B cell (primary cell): ENCODE data around the gene ABCA4. TPM values are rescaled to one million over a fixed set of nuclear protein-coding genes. Genes with fewer than 3 reads are reported as not detected.

Experiments
- ATAC-seq: fragments of 200-7000 bp; cut with Tn5 transposase; one replicate; pipeline ENCODE4 v1.10.0; 2021; ENCODE audit warnings: low read depth, mild to moderate bottlenecking, moderate number of reproducible peaks, moderate library complexity
- CTCF ChIA-PET: fragments of 350-600 bp; sonication (Branson Sonifier 250); formaldehyde crosslinking; loops from one replicate; lab custom pipeline; 2021; ENCODE audit warnings: antibody characterized with exemption, inconsistent platforms; lab: Charles Lee
- POLR2A ChIA-PET: fragments of 350-600 bp; sonication (Branson Sonifier 250); formaldehyde crosslinking; loops from one replicate; lab custom pipeline; 2021; ENCODE audit warnings: antibody characterized with exemption; lab: Charles Lee
- DNase-seq: peaks from one replicate; pipeline ENCODE4 v3.0.0; 2013
- H2AFZ ChIP-seq: 2 replicates; pipeline ENCODE4 v1.6.1; 2012; ENCODE audit warnings: mild to moderate bottlenecking, low read depth, low read length; ENCODE audit not compliant: insufficient read depth, poor library complexity, severe bottlenecking
- H3K27ac ChIP-seq, 2 donors: 1 replicate in 1 of 2; 2 replicates in 1 of 2; pipeline ENCODE4 v1.5.1; 2012 to 2013; ENCODE audit warnings: low read length in 2 of 2, mild to moderate bottlenecking in 2 of 2, moderate library complexity in 1 of 2
- H3K27me3 ChIP-seq, 4 experiments: fragments of 200-600 bp in 1 of 4; sonication (generic) in 1 of 4; replicated peaks in 1 of 4; 1 replicate in 2 of 4; 2 replicates in 2 of 4; pipeline versions ENCODE4 v1.6.1 to v1.7.0; 2013 to 2016; ENCODE audit warnings: low read length in 3 of 4, mild to moderate bottlenecking in 2 of 4, mixed read lengths in 1 of 4, moderate library complexity in 1 of 4; ENCODE audit not compliant: insufficient read depth in 4 of 4, control insufficient read depth in 3 of 4; ENCODE audit errors: control extremely low read depth in 1 of 4
- H3K36me3 ChIP-seq, 2 experiments: replicated peaks in 1 of 2; 1 replicate in 1 of 2; 2 replicates in 1 of 2; pipeline versions ENCODE4 v1.6.1 to v1.7.1; 2013; ENCODE audit warnings: low read length in 1 of 2; ENCODE audit not compliant: insufficient read depth in 2 of 2, control insufficient read depth in 1 of 2; ENCODE audit errors: control extremely low read depth in 1 of 2, extremely low read depth in 1 of 2
- H3K4me1 ChIP-seq, 2 donors: fragments of 200-600 bp in 1 of 2; sonication (generic) in 1 of 2; 1 replicate in 1 of 2; 2 replicates in 1 of 2; pipeline versions ENCODE4 v1.5.1 to v1.6.1; 2013 to 2017; ENCODE audit warnings: low read length in 2 of 2; ENCODE audit not compliant: control insufficient read depth in 2 of 2, insufficient read depth in 2 of 2
- H3K4me2 ChIP-seq: replicated peaks from 2 replicates; pipeline ENCODE3; 2012; ENCODE audit warnings: mild to moderate bottlenecking, low read depth, low read length; ENCODE audit not compliant: poor library complexity, severe bottlenecking
- H3K4me3 ChIP-seq, 5 experiments: fragments of 200-600 bp in 1 of 5; sonication (generic) in 1 of 5; 1 replicate in 3 of 5; 2 replicates in 2 of 5; pipeline versions ENCODE4 v1.5.1 to v1.7.0; 2011 to 2016; ENCODE audit warnings: low read length in 4 of 5, mild to moderate bottlenecking in 4 of 5, low read depth in 2 of 5, control low read depth in 1 of 5, moderate library complexity in 1 of 5; ENCODE audit not compliant: insufficient read depth in 1 of 5; ENCODE audit errors: control extremely low read depth in 1 of 5, extremely low read depth in 1 of 5
- H3K79me2 ChIP-seq: fragments of 200-600 bp; sonication (generic); one replicate; pipeline ENCODE4 v1.6.0; 2016; ENCODE audit warnings: low read length; ENCODE audit not compliant: control insufficient read depth, insufficient read depth
- H3K9ac ChIP-seq: fragments of 200-600 bp; sonication (generic); 2 replicates; pipeline ENCODE4 v1.6.1; 2017; ENCODE audit warnings: mild to moderate bottlenecking, low read length, moderate library complexity
- H3K9me3 ChIP-seq, 3 donors: one replicate each; pipeline versions ENCODE4 v1.6.1 to v1.7.1; 2013; ENCODE audit warnings: low read length in 2 of 3; ENCODE audit not compliant: control insufficient read depth in 2 of 3, insufficient read depth in 1 of 3; ENCODE audit errors: control extremely low read depth in 1 of 3
- H4K20me1 ChIP-seq: 2 replicates; pipeline ENCODE4 v1.6.0; 2012; ENCODE audit warnings: mild to moderate bottlenecking, low read length; ENCODE audit not compliant: insufficient read depth, control insufficient read depth, poor library complexity, severe bottlenecking
- H3K27ac Mint-ChIP-seq: one replicate; pipeline ENCODE4 v1.8.0; 2021; ENCODE audit warnings: mixed read lengths
- H3K27me3 Mint-ChIP-seq: one replicate; pipeline ENCODE4 v1.8.0; 2021; ENCODE audit warnings: mixed read lengths
- H3K4me1 Mint-ChIP-seq: one replicate; pipeline ENCODE4 v1.8.0; 2021; ENCODE audit warnings: mixed read lengths
- H3K4me3 Mint-ChIP-seq: one replicate; pipeline ENCODE4 v1.8.0; 2021; ENCODE audit warnings: mixed read lengths
- H3K9me3 Mint-ChIP-seq: one replicate; pipeline ENCODE4 v1.8.0; 2022; ENCODE audit warnings: mixed read lengths; ENCODE audit not compliant: insufficient read depth
- EZH2 ChIP-seq: IDR thresholded peaks from 2 replicates; pipeline ENCODE4 v1.6.1; 2012; ENCODE audit warnings: borderline replicate concordance, low read depth, mild to moderate bottlenecking, moderate library complexity, low read length; ENCODE audit not compliant: insufficient read depth, poor library complexity, severe bottlenecking
- WGBS: methylation state at CpG from one replicate; pipeline ENCODE4 v1.1.5; 2013; ENCODE audit warnings: missing lambda C conversion rate; ENCODE audit not compliant: insufficient coverage; 5-methylcytosine and 5-hydroxymethylcytosine counted together
- intact Hi-C: fragments of 100-400 bp; cut with micrococcal nuclease; formaldehyde crosslinking; loops from one replicate; pipeline ENCODE4 v1.10.0; 2022
- polyA plus RNA-seq: library from polyadenylated mRNA; depleted of rRNA; stranded (reverse); fragments of >200 nt; gene quantifications from 2 replicates; pipeline ENCODE4 v1.2.3, GENCODE V29; 2012
- total RNA-seq, 2 donors: library from RNA; stranded (reverse); fragments of 120-200 nt in 1 of 2; gene quantifications; 1 replicate in 1 of 2; 2 replicates in 1 of 2; pipeline versions ENCODE4 v1.2.3 to v1.2.4, GENCODE V29; 2013 to 2022
- TF ChIP-seq, protein P1 (sequence below): fragments of 200-600 bp; IDR thresholded peaks from one replicate; pipeline ENCODE4 v1.8.0; 2022; ENCODE audit warnings: antibody characterized with exemption, mild to moderate bottlenecking

Gene ABCA4
- total and polyA plus RNA-seq, 2 donors (not counting 1 experiment from before 2014, with no cell fraction given), result not detected

- CTCF ChIA-PET, result interaction anchor here (0.9 to 2.3 kb wide), 4 partner anchors 18 to 762 kb away, joined by 3 to 16 read pairs (median 9); no protein-coding TSS in a partner anchor
- Histone ChIP-seq H2AFZ (no peak overlapping the region), H3K4me2 (no peak overlapping the region), H3K4me1 (no peaks in the 10 kb centered on the region), H3K27ac (no peak overlapping the region), H3K79me2 (no peaks in the 10 kb centered on the region), H4K20me1 (no peaks in the 10 kb centered on the region), H3K9me3 (no peaks in the 10 kb centered on the region), H3K36me3 (no peaks in the 10 kb centered on the region), H3K4me3 (no peak overlapping the region), H3K27me3 (peaks cover 0 to 23% (median 4%) of the 10 kb centered on the region in 4 experiments), H3K9ac (no peak overlapping the region)
- Mint-ChIP-seq H3K4me3 (no peak overlapping the region), H3K27me3 (peaks cover 29% of the 10 kb centered on the region), H3K4me1 (peaks cover 7% of the 10 kb centered on the region), H3K9me3 (no peaks in the 10 kb centered on the region), H3K27ac (no peak overlapping the region)
- DNase-seq, result no peak
- WGBS, result 45% methylated on average over 9 of the region's 9 CpGs
- TF ChIP-seq, protein P1, sequence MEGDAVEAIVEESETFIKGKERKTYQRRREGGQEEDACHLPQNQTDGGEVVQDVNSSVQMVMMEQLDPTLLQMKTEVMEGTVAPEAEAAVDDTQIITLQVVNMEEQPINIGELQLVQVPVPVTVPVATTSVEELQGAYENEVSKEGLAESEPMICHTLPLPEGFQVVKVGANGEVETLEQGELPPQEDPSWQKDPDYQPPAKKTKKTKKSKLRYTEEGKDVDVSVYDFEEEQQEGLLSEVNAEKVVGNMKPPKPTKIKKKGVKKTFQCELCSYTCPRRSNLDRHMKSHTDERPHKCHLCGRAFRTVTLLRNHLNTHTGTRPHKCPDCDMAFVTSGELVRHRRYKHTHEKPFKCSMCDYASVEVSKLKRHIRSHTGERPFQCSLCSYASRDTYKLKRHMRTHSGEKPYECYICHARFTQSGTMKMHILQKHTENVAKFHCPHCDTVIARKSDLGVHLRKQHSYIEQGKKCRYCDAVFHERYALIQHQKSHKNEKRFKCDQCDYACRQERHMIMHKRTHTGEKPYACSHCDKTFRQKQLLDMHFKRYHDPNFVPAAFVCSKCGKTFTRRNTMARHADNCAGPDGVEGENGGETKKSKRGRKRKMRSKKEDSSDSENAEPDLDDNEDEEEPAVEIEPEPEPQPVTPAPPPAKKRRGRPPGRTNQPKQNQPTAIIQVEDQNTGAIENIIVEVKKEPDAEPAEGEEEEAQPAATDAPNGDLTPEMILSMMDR, result no peak
- TF ChIP-seq EZH2, result no peak
- POLR2A ChIA-PET, result no interaction called here
- intact Hi-C loops, result no loop called here
- no peak for ATAC-seq
These were observed 76.6 kb downstream of the ABCA4 start for GRCh38 chr1:94044290-94044790.

- DNase-seq, result no peak
- no peak for ATAC-seq
- POLR2A ChIA-PET, result no interaction called here
- TF ChIP-seq, protein P1, result no peak
- no peak for TF ChIP-seq EZH2
- Histone ChIP-seq H4K20me1 (no peaks in the 10 kb centered on the region), H3K9ac (no peak overlapping the region), H3K4me2 (no peak overlapping the region), H3K79me2 (no peaks in the 10 kb centered on the region), H2AFZ (no peak overlapping the region), H3K27me3 (peaks cover 0 to 23% (median 4%) of the 10 kb centered on the region in 4 experiments), H3K4me3 (no peak overlapping the region), H3K9me3 (no peaks in the 10 kb centered on the region), H3K36me3 (no peaks in the 10 kb centered on the region), H3K27ac (no peak overlapping the region), H3K4me1 (no peaks in the 10 kb centered on the region)
- CTCF ChIA-PET, result no interaction called here
- H3K27ac Mint-ChIP-seq, result no peak overlapping the region
- peaks cover 7% of the 10 kb centered on the region for H3K4me1 Mint-ChIP-seq
- H3K27me3 Mint-ChIP-seq, result peaks cover 32% of the 10 kb centered on the region
- no peaks in the 10 kb centered on the region for H3K9me3 Mint-ChIP-seq
- 0% methylated on average over 1 of the region's 4 CpGs for WGBS
- intact Hi-C loops, result no loop called here
- no peak overlapping the region for H3K4me3 Mint-ChIP-seq
These were observed 77.1 kb downstream of the ABCA4 start for GRCh38 chr1:94043738-94044289.
